ENCODE measurements around the gene ISG15.

The ISG15 gene

GRCh38 chr1:1061682-1062345 lies 48.5 kb downstream of the ISG15 start:
- DNase-seq (ENCODE audit: low spot score): no peak

GRCh38 chr1:1062348-1063163 lies 49.3 kb downstream of the ISG15 start:
- DNase-seq (ENCODE audit: low spot score): no peak

- DNase-seq (ENCODE audit: low spot score): no peak
Measured at GRCh38 chr1:1063261-1063944, 50.1 kb downstream of the ISG15 start.

Measured in NAMALWA (cell line).